IPS DF 6.9 (cell line): Measurements from ENCODE around the gene GZMH.
"Not testable (repeated sequence)": the region's sequence is repeated elsewhere in the genome, so short reads cannot be mapped to it uniquely, and the experiment has no call there.

Experiments used
- DNase-seq: peaks from one replicate; pipeline ENCODE4 v3.0.0-alpha.2; 2013; ENCODE audit warnings: low read depth, low spot score
- H3K27ac ChIP-seq: one replicate; pipeline ENCODE4 v1.5.1; 2013; ENCODE audit warnings: low read length, control low read depth
- H3K27me3 ChIP-seq: 2 replicates; pipeline ENCODE4 v1.6.1; 2013; ENCODE audit warnings: mild to moderate bottlenecking, low read length; ENCODE audit not compliant: control insufficient read depth, insufficient read depth
- H3K36me3 ChIP-seq: 2 replicates; pipeline ENCODE4 v1.6.1; 2013; ENCODE audit warnings: low read length; ENCODE audit not compliant: control insufficient read depth, insufficient read depth
- H3K4me1 ChIP-seq: 2 replicates; pipeline ENCODE4 v1.6.1; 2013; ENCODE audit warnings: low read length; ENCODE audit not compliant: control insufficient read depth, insufficient read depth
- H3K4me3 ChIP-seq: 2 replicates; pipeline ENCODE4 v1.5.1; 2013; ENCODE audit warnings: mild to moderate bottlenecking, low read length
- H3K9me3 ChIP-seq: 2 replicates; pipeline ENCODE4 v1.6.1; 2013; ENCODE audit warnings: low read length, inconsistent platforms; ENCODE audit not compliant: control insufficient read depth, insufficient read depth
- WGBS: extraction: QIAGEN DNeasy Blood & Tissue Kit; methylation state at CpG from one replicate; pipeline ENCODE4 v1.1.7; 2013; ENCODE audit warnings: mixed read lengths, missing lambda C conversion rate; ENCODE audit not compliant: insufficient read length, insufficient coverage; 5-methylcytosine and 5-hydroxymethylcytosine counted together

Gene GZMH

GRCh38 chr14:24595073-24595808 lies 14.2 kb downstream of the GZMH start:
- no peaks in the 10 kb centered on the region for H3K36me3 ChIP-seq
- no peaks in the 10 kb centered on the region for H3K4me1 ChIP-seq
- WGBS, result no CpG with 5 or more reads among the region's 3 CpGs

DNA sequence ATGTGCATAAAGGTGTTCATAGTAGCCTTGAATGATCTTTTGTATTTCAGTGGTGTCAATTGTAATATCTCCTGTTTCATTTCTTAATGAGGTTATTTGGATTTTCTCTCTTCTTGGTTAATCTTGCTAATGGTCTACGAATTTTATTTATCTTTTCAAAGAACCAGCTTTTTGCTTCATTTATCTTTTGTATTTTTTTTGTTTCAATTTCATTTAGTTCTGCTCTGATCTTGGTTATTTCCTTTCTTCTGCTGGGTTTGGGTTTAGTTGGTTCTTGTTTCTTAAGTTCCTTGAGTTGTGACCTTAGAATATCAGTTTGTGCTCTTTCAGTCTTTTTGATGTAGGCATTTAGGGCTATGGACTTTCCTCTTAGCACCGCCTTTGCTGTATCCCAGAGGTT lies 18.5 kb downstream of the GZMH start:
- no CpG with 5 or more reads among the region's 2 CpGs for WGBS
- not testable (repeated sequence) for H3K4me1 ChIP-seq, H3K27me3 ChIP-seq, H3K9me3 ChIP-seq, H3K36me3 ChIP-seq, DNase-seq, H3K4me3 ChIP-seq, H3K27ac ChIP-seq

More at GRCh38 chr14:24595073-24595808, 14.2 kb downstream of the GZMH start:
- no peak overlapping the region for H3K4me3 ChIP-seq
- H3K9me3 ChIP-seq, result no peaks in the 10 kb centered on the region
- no peaks in the 10 kb centered on the region for H3K27me3 ChIP-seq
- DNase-seq, result no peak
- no peak overlapping the region for H3K27ac ChIP-seq

DNA sequence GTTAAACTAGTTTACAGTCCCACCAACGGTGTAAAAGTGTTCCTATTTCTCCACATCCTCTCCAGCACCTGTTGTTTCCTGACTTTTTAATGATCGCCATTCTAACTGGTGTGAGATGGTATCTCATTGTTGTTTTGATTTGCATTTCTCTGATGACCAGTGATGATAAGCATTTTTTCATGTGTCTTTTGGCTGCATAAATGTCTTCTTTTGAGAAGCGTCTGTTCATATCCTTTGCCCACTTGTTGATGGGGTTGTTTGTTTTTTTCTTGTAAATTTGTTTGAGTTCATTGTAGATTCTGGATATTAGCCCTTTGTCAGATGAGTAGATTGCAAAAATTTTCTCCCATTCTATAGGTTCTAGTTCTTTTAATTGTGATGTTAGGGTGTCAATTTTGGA lies 25.1 kb downstream of the GZMH start:
- H3K27ac ChIP-seq, DNase-seq, H3K9me3 ChIP-seq, H3K27me3 ChIP-seq, H3K4me1 ChIP-seq, H3K36me3 ChIP-seq, H3K4me3 ChIP-seq: not testable (repeated sequence)
- WGBS, result no CpG with 5 or more reads among the region's 3 CpGs

DNA sequence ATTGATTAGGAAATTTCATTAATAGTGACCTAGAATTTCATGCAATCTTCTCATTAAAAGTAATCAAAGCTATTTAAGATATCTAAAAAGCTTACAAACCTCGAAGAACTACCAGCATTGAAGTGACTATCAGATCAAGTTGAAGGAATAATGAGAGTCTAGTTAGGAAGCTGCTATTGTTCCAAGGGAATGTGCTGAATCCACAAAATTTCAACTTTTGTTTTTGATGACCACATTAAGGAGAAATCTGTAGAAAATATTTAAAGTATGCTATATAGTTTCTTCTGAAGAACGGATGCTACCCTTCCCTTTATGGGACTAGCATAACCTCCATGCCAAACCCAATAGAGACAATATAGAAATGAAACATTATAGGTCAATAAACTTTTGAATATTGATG lies 30.9 kb downstream of the GZMH start:
- Histone ChIP-seq H3K27ac (no peak overlapping the region), H3K4me3 (no peak overlapping the region), H3K36me3 (no peaks in the 10 kb centered on the region), H3K27me3 (no peaks in the 10 kb centered on the region), H3K9me3 (no peaks in the 10 kb centered on the region), H3K4me1 (no peaks in the 10 kb centered on the region)
- no CpG with 5 or more reads among the region's 2 CpGs for WGBS
- no peak for DNase-seq

DNA sequence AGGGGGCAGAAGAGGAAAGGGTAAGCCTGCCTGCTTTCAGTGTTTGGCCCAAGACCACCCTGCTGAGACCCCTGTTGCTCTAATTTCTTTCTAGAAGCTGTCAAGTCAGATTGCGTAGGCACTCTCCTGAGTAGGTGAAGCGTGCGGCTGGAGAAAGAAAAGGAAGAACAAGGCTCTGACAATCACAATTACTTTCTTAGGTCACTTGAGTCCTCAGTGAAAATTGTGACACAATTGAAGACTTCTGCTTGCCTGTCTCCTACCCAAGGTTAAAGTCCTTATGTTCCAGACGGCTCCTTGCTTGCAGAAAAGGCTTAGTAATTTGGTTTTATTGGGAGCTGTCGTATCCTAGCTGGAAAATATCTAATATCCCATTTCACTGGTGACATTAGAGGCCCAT lies 32.7 kb downstream of the GZMH start:
- no peak overlapping the region for H3K27ac ChIP-seq

GRCh38 chr14:24576182-24576581 lies 33.3 kb downstream of the GZMH start, which contains the start of gene CTSG:
CTSG (minus strand) TSS chr14:24576250; CDS start chr14:24576223, 27 bp downstream.
- no peaks in the 10 kb centered on the region for H3K9me3 ChIP-seq
- no peak within 1 kb of the TSS for H3K27ac ChIP-seq
- DNase-seq, result no peak

More for the DNA sequence above, 32.7 kb downstream of the GZMH start:
- no peaks in the 10 kb centered on the region for H3K36me3 ChIP-seq
- no peak overlapping the region for H3K4me3 ChIP-seq
- no peaks in the 10 kb centered on the region for H3K4me1 ChIP-seq
- DNase-seq, result no peak
- WGBS, result no CpG with 5 or more reads among the region's 5 CpGs
- H3K27me3 ChIP-seq, result no peaks in the 10 kb centered on the region
- H3K9me3 ChIP-seq, result no peaks in the 10 kb centered on the region

GRCh38 chr14:24574206-24574774 lies 35.2 kb downstream of the GZMH start:
- H3K4me3 ChIP-seq, result no peak overlapping the region
- DNase-seq, result no peak
- H3K9me3 ChIP-seq, result no peaks in the 10 kb centered on the region
- H3K4me1 ChIP-seq, result no peaks in the 10 kb centered on the region
- no peaks in the 10 kb centered on the region for H3K36me3 ChIP-seq
- H3K27ac ChIP-seq, result no peak overlapping the region
- no CpG with 5 or more reads among the region's 27 CpGs for WGBS
- H3K27me3 ChIP-seq, result no peaks in the 10 kb centered on the region

More at GRCh38 chr14:24576182-24576581, 33.3 kb downstream of the GZMH start, which contains the start of gene CTSG:
- no peak within 1 kb of the TSS for H3K4me3 ChIP-seq
- no peaks in the 10 kb centered on the region for H3K27me3 ChIP-seq
- no peaks in the 10 kb centered on the region for H3K4me1 ChIP-seq
- no peaks in the 10 kb centered on the region for H3K36me3 ChIP-seq
- no CpG with 5 or more reads among the region's 3 CpGs for WGBS

GRCh38 chr14:24566318-24566717 lies 43.2 kb downstream of the GZMH start:
- no peak for DNase-seq
- H3K27ac ChIP-seq, result no peak overlapping the region
- H3K27me3 ChIP-seq, result no peaks in the 10 kb centered on the region
- no peaks in the 10 kb centered on the region for H3K36me3 ChIP-seq
- H3K9me3 ChIP-seq, result no peaks in the 10 kb centered on the region
- WGBS, result no CpG with 5 or more reads among the region's 2 CpGs
- no peak overlapping the region for H3K4me3 ChIP-seq
- no peaks in the 10 kb centered on the region for H3K4me1 ChIP-seq

DNA sequence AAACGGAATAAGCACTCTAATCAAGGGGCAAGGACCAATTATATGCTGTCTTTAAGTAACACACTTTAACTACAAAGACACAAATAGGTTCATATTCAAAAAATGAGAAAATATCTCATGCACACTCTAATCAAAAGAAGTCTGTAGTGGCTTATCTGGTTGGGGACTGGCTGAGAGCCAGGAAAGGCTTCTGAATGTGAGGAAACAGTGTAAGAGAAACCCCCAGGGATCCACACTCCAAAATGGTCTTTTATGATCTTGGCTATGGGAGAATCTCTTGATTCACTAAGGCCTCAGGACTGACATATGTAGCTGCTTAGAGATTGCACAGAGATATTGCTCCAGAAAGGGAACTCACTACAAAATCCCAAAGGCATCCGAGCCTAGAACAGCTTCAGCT lies 43.7 kb downstream of the GZMH start:
- H3K4me3 ChIP-seq, result no peak overlapping the region
- DNase-seq, result no peak
- no peak overlapping the region for H3K27ac ChIP-seq
- no peaks in the 10 kb centered on the region for H3K9me3 ChIP-seq
- H3K4me1 ChIP-seq, result no peaks in the 10 kb centered on the region
- WGBS, result no CpG with 5 or more reads among the region's 2 CpGs
- no peaks in the 10 kb centered on the region for H3K27me3 ChIP-seq
- H3K36me3 ChIP-seq, result no peaks in the 10 kb centered on the region

- Histone ChIP-seq H3K27me3 (no peaks in the 10 kb centered on the region), H3K4me3 (no peak overlapping the region), H3K9me3 (no peaks in the 10 kb centered on the region), H3K4me1 (no peaks in the 10 kb centered on the region), H3K27ac (no peak overlapping the region), H3K36me3 (no peaks in the 10 kb centered on the region)
- WGBS, result no CpG with 5 or more reads among the region's 3 CpGs
- no peak for DNase-seq
These were observed 46.0 kb downstream of the GZMH start for GRCh38 chr14:24563505-24563904.

- Histone ChIP-seq H3K4me3 (no peak overlapping the region), H3K27me3 (no peaks in the 10 kb centered on the region), H3K36me3 (no peaks in the 10 kb centered on the region), H3K9me3 (no peaks in the 10 kb centered on the region), H3K4me1 (no peaks in the 10 kb centered on the region), H3K27ac (no peak overlapping the region)
- no CpG with 5 or more reads among the region's 4 CpGs for WGBS
- DNase-seq, result no peak
These were observed 52.7 kb downstream of the GZMH start for GRCh38 chr14:24556756-24557155.
